ENCODE data around the gene TRIP6. TPM values are rescaled to one million over a fixed set of nuclear protein-coding genes. Genes with fewer than 3 reads are reported as not detected.

TRIP6 gene
- total RNA-seq, 4 donors from 2014 or later = 71.9 to 94.3 (median 89.5) TPM

- Histone ChIP-seq H3K4me1 (peaks cover 0 to 53% (median 34%) of the 10 kb centered on the region in 3 donors), H3K9me3 (no peaks in the 10 kb centered on the region), H3K36me3 (no peaks in the 10 kb centered on the region), H3K27me3 (peaks cover 52% of the 10 kb centered on the region), H3K4me3 (peak overlapping the region in 1 of 2 donors; percentile 52), H3K27ac (peak overlapping the region in 1 of 4 donors; percentile 60)
- 21 to 26% methylated on average over 5 to 19 of the region's 40 CpGs for WGBS, 2 donors (ENCODE audit: low coverage in 1 of 2)
- TF ChIP-seq POLR2AphosphoS5 (IDR thresholded peaks at IDR 0.05) (no peak), POLR2A (IDR thresholded peaks at IDR 0.05) (no peak), EP300 (IDR thresholded peaks at IDR 0.05) (no peak)
- TF ChIP-seq, protein P1, sequence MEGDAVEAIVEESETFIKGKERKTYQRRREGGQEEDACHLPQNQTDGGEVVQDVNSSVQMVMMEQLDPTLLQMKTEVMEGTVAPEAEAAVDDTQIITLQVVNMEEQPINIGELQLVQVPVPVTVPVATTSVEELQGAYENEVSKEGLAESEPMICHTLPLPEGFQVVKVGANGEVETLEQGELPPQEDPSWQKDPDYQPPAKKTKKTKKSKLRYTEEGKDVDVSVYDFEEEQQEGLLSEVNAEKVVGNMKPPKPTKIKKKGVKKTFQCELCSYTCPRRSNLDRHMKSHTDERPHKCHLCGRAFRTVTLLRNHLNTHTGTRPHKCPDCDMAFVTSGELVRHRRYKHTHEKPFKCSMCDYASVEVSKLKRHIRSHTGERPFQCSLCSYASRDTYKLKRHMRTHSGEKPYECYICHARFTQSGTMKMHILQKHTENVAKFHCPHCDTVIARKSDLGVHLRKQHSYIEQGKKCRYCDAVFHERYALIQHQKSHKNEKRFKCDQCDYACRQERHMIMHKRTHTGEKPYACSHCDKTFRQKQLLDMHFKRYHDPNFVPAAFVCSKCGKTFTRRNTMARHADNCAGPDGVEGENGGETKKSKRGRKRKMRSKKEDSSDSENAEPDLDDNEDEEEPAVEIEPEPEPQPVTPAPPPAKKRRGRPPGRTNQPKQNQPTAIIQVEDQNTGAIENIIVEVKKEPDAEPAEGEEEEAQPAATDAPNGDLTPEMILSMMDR (IDR thresholded peaks at IDR 0.05) = no peak
- ATAC-seq = no peak
Measured at GRCh38 chr7:100893910-100894721, 26.9 kb downstream of the TRIP6 start.

- Histone ChIP-seq H3K9me3 (no peaks in the 10 kb centered on the region), H3K27ac (peak overlapping the region in 1 of 4 donors; percentile 60), H3K4me1 (peaks cover 0 to 47% (median 32%) of the 10 kb centered on the region in 3 donors), H3K27me3 (peaks cover 62% of the 10 kb centered on the region), H3K36me3 (no peaks in the 10 kb centered on the region), H3K4me3 (peak overlapping the region; percentile 7 to 52)
- no peak for ATAC-seq
- TF ChIP-seq, protein P1 (IDR thresholded peaks at IDR 0.05) = peak in 3 of 4 experiments; percentile 66 to 89 (median 67)
- no peak for TF ChIP-seq POLR2A (IDR thresholded peaks at IDR 0.05)
- no peak for TF ChIP-seq EP300 (IDR thresholded peaks at IDR 0.05)
- 0% methylated on average over 10 of the region's 83 CpGs; no CpG with 5 or more reads in 1 of the 2 donors for WGBS, 2 donors (ENCODE audit: low coverage in 1 of 2)
Measured at GRCh38 chr7:100894860-100895700, 27.9 kb downstream of the TRIP6 start.

- Histone ChIP-seq H3K4me3 (peak within 1 kb of the TSS; percentile 7 to 52), H3K9me3 (no peaks in the 10 kb centered on the region), H3K36me3 (no peaks in the 10 kb centered on the region), H3K4me1 (peaks cover 0 to 41% (median 30%) of the 10 kb centered on the region in 3 donors), H3K27me3 (peaks cover 67% of the 10 kb centered on the region), H3K27ac (peak within 1 kb of the TSS in 1 of 4 donors; percentile 60)
- ATAC-seq = no peak
- 0% methylated on average over 7 of the region's 32 CpGs; no CpG with 5 or more reads in 1 of the 2 donors for WGBS, 2 donors (ENCODE audit: low coverage in 1 of 2)
- TF ChIP-seq POLR2AphosphoS5 (IDR thresholded peaks at IDR 0.05) (no peak), EP300 (IDR thresholded peaks at IDR 0.05) (no peak), POLR2A (IDR thresholded peaks at IDR 0.05) (no peak)
- TF ChIP-seq, protein P1 (IDR thresholded peaks at IDR 0.05) = no peak
Measured at GRCh38 chr7:100895701-100895955, 28.4 kb downstream of the TRIP6 start, which contains the start of gene ACHE. ACHE (minus strand) TSS chr7:100895888; CDS start chr7:100894232, 1,656 bp downstream.

DNA sequence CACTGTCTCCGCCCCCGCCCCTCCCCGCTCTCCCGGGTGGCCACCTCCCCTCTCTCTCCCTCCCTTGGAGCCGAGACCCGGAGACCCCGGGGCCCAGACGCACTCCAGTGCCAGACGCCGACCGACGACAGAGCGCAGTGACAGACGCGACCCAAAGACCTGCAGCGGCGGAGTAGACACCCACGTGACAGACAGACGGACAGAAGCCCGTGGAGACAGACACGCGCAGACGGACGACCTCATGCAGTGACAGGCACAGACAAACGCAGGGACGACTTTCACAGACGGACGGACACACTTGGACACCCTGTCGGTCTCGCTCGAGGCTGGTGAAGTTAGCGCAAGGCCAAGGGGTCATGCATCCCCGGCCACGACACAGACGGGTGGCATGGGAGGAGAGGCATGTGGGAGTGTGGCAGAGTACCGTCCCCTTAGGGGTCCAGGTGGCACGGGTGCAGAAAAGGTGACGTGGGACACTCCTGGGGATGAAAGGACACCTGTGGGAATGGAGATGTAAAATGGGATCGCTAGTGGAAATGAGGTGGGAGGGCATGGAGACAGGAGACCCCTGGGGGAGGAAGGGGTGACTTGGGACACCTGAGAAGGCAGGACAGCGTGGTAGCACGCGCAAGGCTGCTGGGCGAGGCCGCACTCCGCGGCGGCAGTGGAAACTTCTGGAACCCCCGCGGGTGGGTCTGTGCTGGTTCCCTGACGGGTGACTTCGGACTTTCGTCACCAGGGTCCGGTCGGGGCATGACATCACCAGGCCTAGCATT is 29.0 kb downstream of the TRIP6 start:
- Histone ChIP-seq H3K36me3 (no peaks in the 10 kb centered on the region), H3K4me3 (peak overlapping the region in 1 of 2 donors; percentile 52), H3K27ac (no peak overlapping the region), H3K27me3 (peaks cover 73% of the 10 kb centered on the region), H3K9me3 (no peaks in the 10 kb centered on the region), H3K4me1 (peaks cover 0 to 36% (median 25%) of the 10 kb centered on the region in 3 donors)
- no peak for TF ChIP-seq EP300 (IDR thresholded peaks at IDR 0.05)
- TF ChIP-seq POLR2AphosphoS5 (IDR thresholded peaks at IDR 0.05) = no peak
- TF ChIP-seq, protein P1 (IDR thresholded peaks at IDR 0.05) = no peak
- WGBS, 2 donors (ENCODE audit: low coverage in 1 of 2) = 5% methylated on average over 21 of the region's 54 CpGs; no CpG with 5 or more reads in 1 of the 2 donors
- ATAC-seq = no peak
